ENCODE results near the gene FBN1.

DNA sequence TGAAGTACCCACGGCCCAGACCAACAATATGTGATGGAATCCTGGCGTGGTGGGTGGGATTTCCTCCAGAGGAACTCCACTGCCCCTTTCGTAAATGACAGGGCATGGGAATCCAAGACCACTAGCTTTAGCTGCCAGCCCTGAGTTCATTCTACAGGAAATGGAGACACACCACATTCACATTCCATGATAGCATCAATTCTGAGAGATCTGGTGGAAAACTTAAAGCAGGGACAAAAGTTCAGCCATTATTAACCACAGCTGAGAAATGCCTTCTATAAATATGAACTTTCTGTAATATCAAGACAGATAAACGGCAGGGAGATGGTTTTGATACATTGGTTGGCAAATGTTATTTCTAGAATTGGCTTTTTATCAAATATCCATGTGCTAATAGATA, 98.2 kb downstream of the FBN1 start:
- no peak for TF ChIP-seq CTCF (conservative IDR thresholded peaks at IDR 0.05 in 1 of 2, IDR thresholded peaks at IDR 0.05 in 1 of 2; ENCODE audit: extremely low read depth in 1 of 2, insufficient read depth in 1 of 2, low read depth in 1 of 2, low read length in 2 of 2)
- TF ChIP-seq EZH2 (IDR thresholded peaks at IDR 0.05; ENCODE audit: borderline replicate concordance, low read length), result no peak

All from mammary epithelial cell (primary cell).